Mesothelial cell of epicardium (in vitro differentiated cells): ENCODE measurements around the gene MAMDC2. TPM values are rescaled to one million over a fixed set of nuclear protein-coding genes. Genes with fewer than 3 reads are reported as not detected.

Experiments used
- DNase-seq, 2 experiments: peaks; one replicate each; pipeline ENCODE4 v3.0.0; 2021; ENCODE audit warnings: low spot score in 2 of 2; ENCODE audit not compliant: unreplicated experiment in 2 of 2
- H3K27ac Mint-ChIP-seq: 2 replicates; pipeline ENCODE4 v1.8.0; 2021; ENCODE audit warnings: mixed read lengths
- H3K27me3 Mint-ChIP-seq: 2 replicates; pipeline ENCODE4 v1.8.0; 2021; ENCODE audit warnings: low read depth, mixed read lengths
- H3K36me3 Mint-ChIP-seq: 2 replicates; pipeline ENCODE4 v1.8.0; 2021; ENCODE audit warnings: mixed read lengths
- H3K4me1 Mint-ChIP-seq: 2 replicates; pipeline ENCODE4 v1.8.0; 2021; ENCODE audit warnings: mixed read lengths
- H3K4me3 Mint-ChIP-seq: 2 replicates; pipeline ENCODE4 v1.8.0; 2021; ENCODE audit warnings: mild to moderate bottlenecking, moderate library complexity, mixed read lengths
- H3K9me3 Mint-ChIP-seq: 2 replicates; pipeline ENCODE4 v1.8.0; 2021; ENCODE audit warnings: mixed read lengths
- CTCF ChIP-seq: fragments of 200-600 bp; sonication (generic); IDR thresholded peaks from one replicate; pipeline ENCODE4 v1.5.0; 2021; ENCODE audit warnings: antibody characterized with exemption; ENCODE audit not compliant: unreplicated experiment
- total RNA-seq: library from RNA; stranded (reverse); gene quantifications from 3 replicates; pipeline ENCODE4 v1.2.1, GENCODE V29; 2021

The MAMDC2 gene
- total RNA-seq, 1 donor from 2014 or later = 0.49 TPM

DNA sequence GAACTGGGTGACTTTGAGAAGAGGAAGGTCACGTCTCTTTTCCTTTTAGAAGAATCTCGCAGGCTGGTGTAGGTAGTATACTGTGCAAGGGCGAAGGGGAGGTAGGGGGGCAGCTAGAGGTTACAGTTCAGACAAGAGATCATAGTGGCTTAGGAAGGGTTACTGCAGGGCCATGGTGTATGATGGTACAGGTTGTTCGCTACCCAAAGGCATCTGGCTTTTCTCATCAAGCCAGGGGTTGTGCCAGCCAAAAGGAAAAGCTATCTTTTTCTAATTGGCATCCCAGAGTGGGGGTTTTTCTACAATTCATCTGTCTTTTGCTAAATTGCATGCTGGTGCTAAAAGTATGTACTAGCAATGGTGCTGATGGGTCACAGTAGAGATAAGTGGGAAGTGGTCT is 22.8 kb downstream of the MAMDC2 start:
- DNase-seq = no peak
- H3K36me3 Mint-ChIP-seq = no peaks in the 10 kb centered on the region
- no peaks in the 10 kb centered on the region for H3K9me3 Mint-ChIP-seq
- no peak overlapping the region for H3K4me3 Mint-ChIP-seq
- no peaks in the 10 kb centered on the region for H3K4me1 Mint-ChIP-seq
- peaks cover 13% of the 10 kb centered on the region for H3K27me3 Mint-ChIP-seq
- no peak overlapping the region for H3K27ac Mint-ChIP-seq
- TF ChIP-seq CTCF = no peak

DNA sequence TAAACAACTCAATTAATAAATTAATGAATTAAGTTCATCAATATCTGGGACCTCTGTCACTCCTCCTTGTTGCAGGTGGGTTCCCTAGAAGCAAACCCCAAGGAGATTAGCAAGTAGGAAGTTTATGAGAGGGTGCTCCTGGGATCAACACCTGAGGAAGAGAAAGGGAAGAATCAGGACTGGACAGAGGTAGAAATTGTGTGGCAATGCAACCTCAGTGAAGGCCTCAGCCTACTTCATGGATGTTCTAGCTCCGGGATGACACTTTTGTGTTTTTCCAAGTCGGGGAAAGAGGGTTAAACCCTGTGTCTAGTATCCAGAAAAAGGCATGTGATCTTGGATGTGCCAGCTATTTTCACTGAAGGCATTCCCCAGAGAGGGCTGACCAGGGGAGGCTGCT is 23.2 kb downstream of the MAMDC2 start:
- TF ChIP-seq CTCF = no peak
- Mint-ChIP-seq H3K36me3 (no peaks in the 10 kb centered on the region), H3K27me3 (peaks cover 11% of the 10 kb centered on the region), H3K27ac (no peak overlapping the region), H3K4me1 (no peaks in the 10 kb centered on the region), H3K9me3 (no peaks in the 10 kb centered on the region), H3K4me3 (no peak overlapping the region)
- DNase-seq = no peak

DNA sequence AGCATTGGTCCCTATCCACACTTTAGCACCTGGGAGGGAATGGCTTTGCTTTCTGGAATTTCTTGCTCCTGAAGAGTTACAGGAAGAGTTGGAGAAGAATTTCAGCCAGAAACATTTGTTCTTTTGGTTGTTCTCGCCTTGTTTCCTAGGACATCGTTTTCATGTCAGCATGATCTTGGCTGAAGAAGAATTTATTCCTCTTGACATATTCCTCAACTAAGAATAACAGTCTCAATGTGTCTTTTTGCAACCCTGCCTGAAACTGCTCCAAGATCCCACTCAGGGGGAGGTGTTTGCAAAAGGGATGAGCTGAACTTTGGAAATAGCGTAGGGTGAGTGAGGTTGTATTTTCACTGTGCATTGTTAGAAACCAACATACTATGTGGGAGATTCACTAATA is 26.1 kb downstream of the MAMDC2 start:
- no peak for TF ChIP-seq CTCF
- Mint-ChIP-seq H3K27me3 (peaks cover 6% of the 10 kb centered on the region), H3K27ac (no peak overlapping the region), H3K4me1 (no peaks in the 10 kb centered on the region), H3K9me3 (no peaks in the 10 kb centered on the region), H3K4me3 (no peak overlapping the region), H3K36me3 (no peaks in the 10 kb centered on the region)
- no peak for DNase-seq

GRCh38 chr9:70073193-70073592 is 29.5 kb downstream of the MAMDC2 start:
- no peak for DNase-seq
- H3K27ac Mint-ChIP-seq = no peak overlapping the region
- no peak for TF ChIP-seq CTCF
- H3K27me3 Mint-ChIP-seq = peaks cover 19% of the 10 kb centered on the region
- H3K4me1 Mint-ChIP-seq = no peaks in the 10 kb centered on the region
- H3K9me3 Mint-ChIP-seq = no peaks in the 10 kb centered on the region
- no peaks in the 10 kb centered on the region for H3K36me3 Mint-ChIP-seq
- no peak overlapping the region for H3K4me3 Mint-ChIP-seq

- Mint-ChIP-seq H3K4me3 (no peak overlapping the region), H3K27ac (no peak overlapping the region), H3K4me1 (no peaks in the 10 kb centered on the region), H3K9me3 (no peaks in the 10 kb centered on the region), H3K36me3 (no peaks in the 10 kb centered on the region), H3K27me3 (peaks cover 17% of the 10 kb centered on the region)
- TF ChIP-seq CTCF = no peak
- DNase-seq = no peak
These were observed 30.1 kb downstream of the MAMDC2 start for GRCh38 chr9:70073756-70074155.

- no peaks in the 10 kb centered on the region for H3K4me1 Mint-ChIP-seq
- no peak overlapping the region for H3K27ac Mint-ChIP-seq
- H3K36me3 Mint-ChIP-seq = no peaks in the 10 kb centered on the region
- H3K4me3 Mint-ChIP-seq = no peak overlapping the region
- no peak for DNase-seq
- H3K9me3 Mint-ChIP-seq = no peaks in the 10 kb centered on the region
- no peak for TF ChIP-seq CTCF
- H3K27me3 Mint-ChIP-seq = peaks cover 15% of the 10 kb centered on the region
These were observed 33.0 kb downstream of the MAMDC2 start for GRCh38 chr9:70076678-70077077.
